T1000 (cell line): ENCODE results near the gene YARS2.

Experiments used
- DNase-seq: peaks from one replicate; lab custom pipeline; 2025; ENCODE audit warnings: mixed read lengths; lab: John Stamatoyannopoulos, UW

The YARS2 gene

GRCh38 chr12:32755654-32756475 is at the start of gene YARS2:
TSS of gene YARS2 (minus strand) at chr12:32755897. CDS start at chr12:32755874, 23 bp downstream.
- peak; percentile 86 for DNase-seq

GRCh38 chr12:32804301-32804700 is 48.6 kb upstream of the YARS2 start:
- no peak for DNase-seq

GRCh38 chr12:32801269-32801980 is 45.7 kb upstream of the YARS2 start:
- DNase-seq = no peak

- no peak for DNase-seq
Observed at GRCh38 chr12:32794281-32794680, 38.6 kb upstream of the YARS2 start.

GRCh38 chr12:32789916-32790315 is 34.2 kb upstream of the YARS2 start:
- DNase-seq = no peak

GRCh38 chr12:32789446-32789845 is 33.7 kb upstream of the YARS2 start:
- DNase-seq = no peak

- no peak for DNase-seq
Observed at GRCh38 chr12:32788405-32788804, 32.7 kb upstream of the YARS2 start.

GRCh38 chr12:32785557-32785956 is 29.9 kb upstream of the YARS2 start:
- no peak for DNase-seq

- DNase-seq = no peak
Observed at GRCh38 chr12:32783029-32783428, 27.3 kb upstream of the YARS2 start.

- DNase-seq = no peak
Observed at GRCh38 chr12:32780071-32780470, 24.4 kb upstream of the YARS2 start.

GRCh38 chr12:32777691-32778175 is 22.0 kb upstream of the YARS2 start:
- no peak for DNase-seq

GRCh38 chr12:32777159-32777558 is 21.5 kb upstream of the YARS2 start:
- DNase-seq = no peak

GRCh38 chr12:32776258-32776657 is 20.6 kb upstream of the YARS2 start:
- no peak for DNase-seq

GRCh38 chr12:32773691-32774090 is 18.0 kb upstream of the YARS2 start:
- DNase-seq = no peak

- DNase-seq = no peak
Observed at GRCh38 chr12:32770141-32770540, 14.4 kb upstream of the YARS2 start.

- no peak for DNase-seq
Observed at GRCh38 chr12:32768518-32768917, 12.8 kb upstream of the YARS2 start.

GRCh38 chr12:32765906-32766305 is 10.2 kb upstream of the YARS2 start:
- no peak for DNase-seq

GRCh38 chr12:32761716-32762115 is 6.0 kb upstream of the YARS2 start:
- no peak for DNase-seq

- DNase-seq = no peak
Observed at GRCh38 chr12:32757157-32757556, 1.5 kb upstream of the YARS2 start.

- DNase-seq = no peak
Observed at GRCh38 chr12:32756476-32757066, 874 bp upstream of the YARS2 start.

GRCh38 chr12:32755051-32755653 is 545 bp downstream of the YARS2 start:
- peak; percentile 77 for DNase-seq

- no peak for DNase-seq
Observed at GRCh38 chr12:32754111-32754510, 1.6 kb downstream of the YARS2 start.
